GM06990 (cell line): ENCODE data around the gene ACSL3.
"Not testable (repeated sequence)": the region's sequence is repeated elsewhere in the genome, so short reads cannot be mapped to it uniquely, and the experiment has no call there.

Source experiments
- DNase-seq: peaks from one replicate; pipeline ENCODE4 v3.0.0-alpha.2; 2011; ENCODE audit not compliant: insufficient read length; ENCODE audit errors: extremely low read depth
- H3K27me3 ChIP-seq: replicated peaks from 2 replicates; pipeline ENCODE4 v1.6.0; 2011; ENCODE audit warnings: low read length; ENCODE audit not compliant: control insufficient read depth, insufficient read depth
- H3K36me3 ChIP-seq: 2 replicates; pipeline ENCODE4 v1.5.1; 2011; ENCODE audit warnings: low read length; ENCODE audit not compliant: control insufficient read depth, insufficient read depth
- H3K4me3 ChIP-seq: replicated peaks from 2 replicates; pipeline ENCODE4 v1.5.1; 2011; ENCODE audit warnings: low read depth, mild to moderate bottlenecking, control low read depth, low read length
- CTCF ChIP-seq: IDR thresholded peaks from 2 replicates; pipeline ENCODE4 v1.5.1; 2011; ENCODE audit warnings: low read length, control low read depth, mild to moderate bottlenecking, inconsistent platforms; ENCODE audit not compliant: insufficient read depth, poor library complexity, severe bottlenecking

ACSL3 gene

GRCh38 chr2:222846003-222846402 is 14.8 kb upstream of the ACSL3 start:
- Histone ChIP-seq H3K27me3 (no peaks in the 10 kb centered on the region), H3K4me3 (no peak overlapping the region), H3K36me3 (no peaks in the 10 kb centered on the region)
- no peak for DNase-seq
- no peak for TF ChIP-seq CTCF

- H3K4me3 ChIP-seq, H3K27me3 ChIP-seq, H3K36me3 ChIP-seq, DNase-seq: not testable (repeated sequence)
These were observed 12.8 kb upstream of the ACSL3 start for GRCh38 chr2:222848031-222848430.

- no peaks in the 10 kb centered on the region for H3K27me3 ChIP-seq
- no peak for DNase-seq
- no peak for TF ChIP-seq CTCF
- no peak overlapping the region for H3K4me3 ChIP-seq
- H3K36me3 ChIP-seq: no peaks in the 10 kb centered on the region
These were observed 12.0 kb upstream of the ACSL3 start for GRCh38 chr2:222848862-222849261.

GRCh38 chr2:222851956-222852617 is 8.7 kb upstream of the ACSL3 start:
- Histone ChIP-seq H3K27me3 (no peaks in the 10 kb centered on the region), H3K4me3 (no peak overlapping the region), H3K36me3 (no peaks in the 10 kb centered on the region)
- no peak for DNase-seq
- TF ChIP-seq CTCF: no peak

- no peak overlapping the region for H3K4me3 ChIP-seq
- TF ChIP-seq CTCF: no peak
- no peak for DNase-seq
- no peaks in the 10 kb centered on the region for H3K36me3 ChIP-seq
- H3K27me3 ChIP-seq: no peaks in the 10 kb centered on the region
These were observed 5.8 kb upstream of the ACSL3 start for GRCh38 chr2:222854773-222855700.
